HUES48 (cell line): ENCODE measurements around the gene AFAP1.

Experiments used
- H3K27ac ChIP-seq: one replicate; pipeline ENCODE4 v1.7.0; 2013; ENCODE audit warnings: low read depth, low read length, inconsistent platforms
- H3K27me3 ChIP-seq: 2 replicates; pipeline ENCODE4 v1.6.1; 2013; ENCODE audit warnings: mild to moderate bottlenecking, low read length; ENCODE audit not compliant: control insufficient read depth, insufficient read depth
- H3K36me3 ChIP-seq: 2 replicates; pipeline ENCODE4 v1.6.1; 2013; ENCODE audit warnings: low read length; ENCODE audit not compliant: control insufficient read depth, insufficient read depth
- H3K4me1 ChIP-seq: 2 replicates; pipeline ENCODE4 v1.6.1; 2013; ENCODE audit warnings: mild to moderate bottlenecking, low read length; ENCODE audit not compliant: control insufficient read depth, insufficient read depth
- H3K4me3 ChIP-seq: 2 replicates; pipeline ENCODE4 v1.5.1; 2013; ENCODE audit warnings: mild to moderate bottlenecking, low read depth, low read length
- H3K9ac ChIP-seq: 2 replicates; pipeline ENCODE4 v1.6.1; 2013; ENCODE audit warnings: mild to moderate bottlenecking, low read depth, low read length, moderate library complexity
- H3K9me3 ChIP-seq: 2 replicates; pipeline ENCODE4 v1.6.1; 2013; ENCODE audit warnings: low read length; ENCODE audit not compliant: control insufficient read depth, insufficient read depth

The AFAP1 gene

DNA sequence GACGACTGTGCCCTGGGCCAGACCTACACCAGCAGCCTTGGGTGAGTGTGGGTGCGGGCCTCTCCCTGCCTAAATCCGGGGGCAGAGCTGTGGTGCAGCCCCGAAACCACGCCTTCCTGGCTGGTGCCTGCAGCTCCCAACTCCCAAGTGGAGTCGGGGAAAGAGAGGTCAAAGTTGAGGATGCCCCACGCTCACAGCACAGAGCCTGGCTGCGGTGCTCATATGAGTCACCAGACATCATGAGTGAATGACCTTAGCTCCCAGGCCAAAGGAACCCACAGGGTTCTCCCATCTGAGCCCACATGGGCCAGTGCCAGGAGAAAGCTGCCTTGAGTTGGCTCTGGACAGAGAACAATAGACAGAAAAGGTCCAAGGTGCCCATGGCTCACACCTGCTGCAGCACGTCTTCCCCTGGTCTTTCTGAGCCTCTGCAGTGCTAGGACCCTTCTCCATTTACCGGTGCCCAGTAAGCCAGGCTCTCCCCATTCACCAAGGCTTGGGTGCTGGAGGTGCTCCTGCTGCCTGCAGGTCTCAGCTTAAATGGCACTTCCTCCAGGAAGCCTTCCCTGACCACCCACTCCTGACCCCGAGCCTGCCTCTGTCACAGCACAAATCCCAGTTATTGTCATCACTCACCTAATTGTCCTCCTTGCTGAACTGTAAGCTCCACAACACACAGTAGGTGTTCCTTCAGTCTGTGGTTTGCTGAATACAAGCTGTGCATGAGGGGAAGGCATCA lies 224.2 kb downstream of the AFAP1 start:
- Histone ChIP-seq H3K9me3 (no peaks in the 10 kb centered on the region), H3K4me1 (peaks cover 11% of the 10 kb centered on the region), H3K9ac (no peak overlapping the region), H3K27me3 (peaks cover 11% of the 10 kb centered on the region), H3K27ac (no peak overlapping the region), H3K36me3 (no peaks in the 10 kb centered on the region), H3K4me3 (no peak overlapping the region)

DNA sequence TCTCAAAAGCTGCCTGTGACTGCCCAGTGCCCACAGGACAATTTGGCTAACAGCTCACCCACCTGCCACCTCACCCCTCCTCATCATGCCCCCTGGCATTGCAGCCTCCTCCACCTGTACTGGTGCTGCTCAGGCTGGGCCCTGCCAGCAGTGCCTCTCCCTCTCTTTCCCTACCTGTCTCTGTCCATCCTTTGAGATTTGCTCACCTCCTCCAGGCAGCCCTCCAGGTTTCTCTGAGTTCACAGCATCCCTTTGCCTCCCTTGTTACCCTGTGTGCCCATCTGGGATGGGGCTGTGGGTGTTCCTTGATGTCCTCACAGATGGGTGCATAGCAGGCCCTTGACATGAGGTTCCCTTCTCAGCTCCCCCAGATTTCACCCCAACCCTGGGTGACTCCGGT lies 224.9 kb downstream of the AFAP1 start:
- Histone ChIP-seq H3K27me3 (peaks cover 11% of the 10 kb centered on the region), H3K4me1 (peaks cover 10% of the 10 kb centered on the region), H3K27ac (no peak overlapping the region), H3K36me3 (no peaks in the 10 kb centered on the region), H3K4me3 (no peak overlapping the region), H3K9ac (no peak overlapping the region), H3K9me3 (no peaks in the 10 kb centered on the region)

DNA sequence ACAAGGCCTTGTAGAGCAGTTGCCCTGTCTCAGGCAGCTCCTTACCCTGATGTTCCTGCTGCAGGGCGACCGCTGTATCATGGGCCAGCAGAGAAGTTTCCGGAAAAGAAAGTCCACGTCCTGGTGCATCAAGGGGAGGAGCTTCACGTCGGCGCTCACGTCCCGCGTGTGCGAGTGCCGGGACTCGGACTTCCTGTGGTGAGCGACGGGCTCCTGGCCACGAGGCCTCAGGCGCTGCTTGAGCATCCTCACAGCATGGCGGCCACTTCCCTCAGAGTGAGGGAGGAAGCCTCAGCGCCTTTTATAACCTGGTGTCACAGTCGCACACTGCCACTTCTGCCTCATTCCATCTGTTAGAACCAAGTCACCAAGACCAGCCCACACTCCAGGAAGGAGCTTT lies 225.5 kb downstream of the AFAP1 start:
- Histone ChIP-seq H3K36me3 (no peaks in the 10 kb centered on the region), H3K9me3 (no peaks in the 10 kb centered on the region), H3K27me3 (peaks cover 7% of the 10 kb centered on the region), H3K27ac (no peak overlapping the region), H3K9ac (no peak overlapping the region), H3K4me3 (no peak overlapping the region), H3K4me1 (peaks cover 9% of the 10 kb centered on the region; the same call in 1 of the 2 replicates)

DNA sequence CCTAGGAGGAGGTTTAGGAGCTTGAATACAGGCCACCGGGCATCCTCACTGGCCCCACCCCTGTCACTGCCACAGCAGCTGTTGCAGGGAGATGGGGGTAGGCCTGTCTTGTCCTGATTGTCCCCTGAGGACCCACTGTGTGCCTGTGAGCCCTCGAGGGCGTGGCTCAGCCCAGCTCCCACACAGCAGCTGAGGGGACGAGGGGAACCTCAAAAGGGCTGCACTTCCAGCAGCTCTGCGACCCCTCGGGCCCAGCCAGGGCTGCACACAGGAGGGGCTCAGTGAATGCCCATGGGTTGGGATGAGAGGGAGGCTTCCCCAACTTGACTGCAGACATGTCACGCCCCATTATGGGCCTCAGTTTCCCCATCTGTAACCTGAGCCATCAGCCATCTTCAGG lies 225.9 kb downstream of the AFAP1 start:
- H3K27ac ChIP-seq = no peak overlapping the region
- H3K4me3 ChIP-seq = no peak overlapping the region
- peaks cover 9% of the 10 kb centered on the region; the same call in 1 of the 2 replicates for H3K4me1 ChIP-seq
- no peak overlapping the region for H3K9ac ChIP-seq
- H3K9me3 ChIP-seq = no peaks in the 10 kb centered on the region
- peaks cover 3% of the 10 kb centered on the region for H3K27me3 ChIP-seq
- H3K36me3 ChIP-seq = no peaks in the 10 kb centered on the region

DNA sequence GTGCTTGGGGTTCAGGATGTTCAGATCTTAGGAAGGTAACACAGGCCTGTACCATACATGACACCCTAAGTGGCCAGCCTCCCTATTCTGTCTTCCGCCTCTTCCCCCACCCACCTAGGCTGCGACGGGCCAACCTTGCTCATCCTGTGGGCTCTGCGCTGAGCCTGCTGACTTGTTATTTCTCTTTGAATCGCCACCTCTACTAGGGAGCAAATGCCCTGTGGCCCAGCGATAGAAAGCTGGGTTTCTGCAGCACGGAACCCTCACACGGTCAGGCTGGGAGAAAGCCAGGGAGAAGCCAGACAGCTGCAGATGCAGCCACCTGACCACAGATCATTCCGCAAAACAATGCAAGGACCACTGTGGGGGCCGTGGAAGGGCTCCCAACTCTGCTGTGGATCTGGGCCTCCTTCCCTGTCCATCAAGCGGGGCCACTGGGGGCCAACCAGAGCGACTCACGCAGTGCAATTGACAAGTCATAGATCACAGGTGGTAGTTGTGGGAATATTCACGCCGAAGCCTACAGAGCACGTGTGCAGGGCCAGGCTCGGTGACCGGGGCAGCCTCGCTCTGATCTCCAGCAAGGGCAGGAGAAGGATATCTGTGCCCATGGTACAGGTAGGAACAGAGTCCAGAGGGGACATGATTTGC lies 227.5 kb downstream of the AFAP1 start:
- no peaks in the 10 kb centered on the region for H3K27me3 ChIP-seq
- H3K36me3 ChIP-seq = no peaks in the 10 kb centered on the region
- no peak overlapping the region for H3K9ac ChIP-seq
- no peaks in the 10 kb centered on the region for H3K9me3 ChIP-seq
- H3K27ac ChIP-seq = no peak overlapping the region
- no peak overlapping the region for H3K4me3 ChIP-seq
- H3K4me1 ChIP-seq = no peaks in the 10 kb centered on the region

DNA sequence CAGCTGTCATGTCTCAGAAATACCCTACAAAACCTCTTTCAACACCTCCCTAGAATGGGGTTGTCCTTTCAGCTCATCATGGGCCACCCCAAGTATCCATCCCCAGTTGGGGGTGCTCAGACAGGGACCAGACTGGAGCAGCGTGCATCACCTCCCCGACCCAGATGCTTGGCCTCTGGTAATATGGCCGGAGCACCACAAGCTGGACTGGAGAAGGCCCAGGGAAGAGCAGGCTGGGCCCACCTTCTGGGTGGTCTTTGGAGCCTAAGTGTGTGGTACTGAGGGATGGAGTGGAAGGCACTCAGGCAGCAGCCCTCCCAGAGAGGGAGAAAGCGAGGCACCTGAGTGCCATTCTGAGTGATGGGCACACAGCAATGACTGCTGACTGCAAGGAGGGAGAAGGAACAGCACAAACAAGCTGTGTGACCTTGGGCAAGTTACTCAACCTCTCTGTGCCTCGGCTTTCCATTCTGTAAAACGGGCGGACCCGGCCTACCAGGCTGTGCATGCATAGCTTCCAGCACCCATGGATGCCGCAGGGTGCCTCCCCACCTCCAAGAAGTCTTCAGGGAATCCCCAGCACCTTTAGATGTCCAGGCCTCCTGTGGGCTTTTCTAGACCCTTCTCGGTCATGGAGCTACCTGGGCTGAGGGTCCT lies 228.2 kb downstream of the AFAP1 start:
- no peak overlapping the region for H3K9ac ChIP-seq
- no peaks in the 10 kb centered on the region for H3K36me3 ChIP-seq
- H3K27ac ChIP-seq = no peak overlapping the region
- H3K4me1 ChIP-seq = no peaks in the 10 kb centered on the region
- H3K9me3 ChIP-seq = no peaks in the 10 kb centered on the region
- no peak overlapping the region for H3K4me3 ChIP-seq
- no peaks in the 10 kb centered on the region for H3K27me3 ChIP-seq

DNA sequence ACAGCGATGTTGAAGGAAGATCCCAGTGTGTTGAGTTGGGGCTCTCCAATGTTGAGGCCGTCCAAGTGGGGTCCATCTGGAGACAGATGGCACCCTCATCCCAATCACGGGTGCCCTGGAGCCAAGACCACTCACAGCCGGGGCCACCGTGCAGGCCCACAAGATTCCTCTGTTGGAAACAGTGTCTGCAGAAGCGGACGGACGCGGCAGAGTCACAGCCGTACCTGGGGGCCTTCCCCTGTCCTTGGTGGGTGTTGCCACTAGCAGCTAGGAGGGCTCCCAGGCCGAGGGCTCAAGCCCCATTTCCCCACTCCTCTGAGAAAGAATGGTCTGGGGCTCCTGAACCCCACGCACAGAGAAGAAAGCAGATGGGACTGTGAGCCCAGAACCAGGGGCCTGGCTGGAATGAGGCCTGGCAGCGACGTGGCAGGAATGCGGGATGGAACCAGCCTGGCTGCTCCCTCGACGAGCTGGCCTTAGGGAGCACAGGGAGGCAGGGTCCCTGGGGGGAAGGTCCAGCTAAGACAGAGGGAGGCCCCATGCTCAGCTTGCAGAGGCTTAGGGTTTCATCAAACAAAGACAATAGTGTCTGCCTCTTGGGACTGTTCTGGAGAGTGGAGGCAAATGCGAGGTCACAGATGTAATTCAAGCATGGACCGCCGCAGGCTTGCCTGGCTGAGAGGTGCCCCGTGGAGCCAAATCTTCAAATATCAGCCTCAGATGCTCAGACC lies 228.9 kb downstream of the AFAP1 start:
- Histone ChIP-seq H3K27me3 (no peaks in the 10 kb centered on the region), H3K36me3 (no peaks in the 10 kb centered on the region), H3K9ac (no peak overlapping the region), H3K4me3 (no peak overlapping the region), H3K9me3 (no peaks in the 10 kb centered on the region), H3K27ac (no peak overlapping the region), H3K4me1 (no peaks in the 10 kb centered on the region)

DNA sequence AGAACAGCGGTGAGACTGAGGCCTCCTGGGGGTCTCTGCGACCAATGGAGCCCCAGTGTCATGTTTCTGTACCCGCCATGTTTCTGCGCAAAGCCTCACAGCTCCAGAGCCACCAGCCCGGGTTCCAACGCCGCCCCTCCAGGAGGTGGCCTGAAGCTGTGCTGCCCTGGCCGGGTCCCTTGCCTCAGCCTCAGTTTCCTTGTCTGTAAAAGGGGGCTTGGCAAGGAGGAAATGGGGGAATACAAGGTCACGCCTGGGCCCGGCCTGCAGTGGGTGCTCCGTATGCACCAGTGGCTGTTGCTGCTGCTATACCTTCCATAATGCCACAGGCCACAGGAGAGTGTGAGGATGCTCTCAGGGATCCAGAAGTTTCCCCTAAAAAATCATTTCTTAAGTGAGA lies 229.5 kb downstream of the AFAP1 start:
- H3K27me3 ChIP-seq = no peaks in the 10 kb centered on the region
- H3K4me3 ChIP-seq = no peak overlapping the region
- no peaks in the 10 kb centered on the region for H3K4me1 ChIP-seq
- no peak overlapping the region for H3K9ac ChIP-seq
- no peaks in the 10 kb centered on the region for H3K36me3 ChIP-seq
- H3K9me3 ChIP-seq = no peaks in the 10 kb centered on the region
- no peak overlapping the region for H3K27ac ChIP-seq

DNA sequence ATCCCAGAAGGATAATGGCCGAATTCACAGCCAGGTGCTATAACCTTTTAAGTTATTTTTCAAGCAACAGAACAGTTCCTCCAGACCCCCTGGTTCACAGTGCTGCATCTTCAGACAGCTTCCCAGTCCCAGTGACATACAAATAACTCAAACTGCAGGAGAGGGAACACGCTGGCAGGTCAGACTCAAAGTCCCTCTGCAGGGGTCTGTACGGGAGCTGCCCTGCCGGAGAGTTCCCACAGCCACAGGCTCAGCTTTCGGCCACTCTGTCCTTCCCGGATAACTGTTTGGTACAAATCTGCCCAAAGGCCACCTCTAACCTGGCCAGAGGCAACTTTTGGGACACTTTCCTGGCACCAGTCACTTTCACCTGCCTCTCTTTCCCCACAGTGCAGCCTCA lies 230.2 kb downstream of the AFAP1 start:
- Histone ChIP-seq H3K27ac (no peak overlapping the region), H3K9me3 (no peaks in the 10 kb centered on the region), H3K27me3 (no peaks in the 10 kb centered on the region), H3K36me3 (no peaks in the 10 kb centered on the region), H3K4me1 (no peaks in the 10 kb centered on the region), H3K4me3 (no peak overlapping the region), H3K9ac (no peak overlapping the region)

DNA sequence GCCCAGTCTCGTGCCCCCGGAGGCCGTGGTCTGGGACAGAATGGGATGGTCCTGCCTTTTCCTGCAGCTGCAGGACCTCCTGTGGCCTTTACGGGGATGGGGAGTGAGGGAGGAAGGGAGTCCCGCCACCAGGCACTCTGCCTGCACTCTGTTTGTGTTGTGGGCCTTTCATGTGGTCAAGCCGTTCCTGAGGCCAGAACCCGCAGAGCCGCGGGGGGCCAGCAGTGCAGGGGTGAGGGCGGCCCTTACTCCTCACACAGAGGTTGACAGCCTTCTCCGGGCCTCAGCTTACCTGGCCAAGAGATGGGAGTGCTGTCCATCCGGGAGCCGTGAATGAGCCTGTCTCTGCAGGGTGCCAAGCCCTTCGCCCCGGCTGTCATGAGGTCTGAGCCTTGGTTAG lies 230.7 kb downstream of the AFAP1 start:
- no peak overlapping the region for H3K27ac ChIP-seq
- H3K36me3 ChIP-seq = no peaks in the 10 kb centered on the region
- no peak overlapping the region for H3K9ac ChIP-seq
- no peaks in the 10 kb centered on the region for H3K27me3 ChIP-seq
- H3K9me3 ChIP-seq = no peaks in the 10 kb centered on the region
- H3K4me1 ChIP-seq = no peaks in the 10 kb centered on the region
- H3K4me3 ChIP-seq = no peak overlapping the region
